Liver (tissue), 3 donors: ENCODE measurements around the gene MRRF.

ENCODE experiments used
- CTCF ChIP-seq: fragments of 150-350 bp; IDR thresholded peaks from 2 replicates; pipeline ENCODE4 v1.5.1; 2017; ENCODE audit warnings: improper control_type of control experiment, low read depth, low read length; ENCODE audit not compliant: missing input control
- MAX ChIP-seq: IDR thresholded peaks from 2 replicates; pipeline ENCODE4 v1.6.1; 2016; ENCODE audit warnings: antibody characterized with exemption
- RAD21 ChIP-seq, 2 donors: IDR thresholded peaks; 2 replicates each; pipeline ENCODE4 v1.6.1; 2016; ENCODE audit warnings: antibody characterized with exemption in 2 of 2, mild to moderate bottlenecking in 2 of 2
- REST ChIP-seq: IDR thresholded peaks from 2 replicates; pipeline ENCODE4 v1.6.1; 2016; ENCODE audit warnings: antibody characterized with exemption, mild to moderate bottlenecking
- RXRA ChIP-seq, 2 donors: IDR thresholded peaks; 2 replicates each; pipeline ENCODE4 v1.6.1; 2017 to 2018; ENCODE audit warnings: antibody characterized with exemption in 2 of 2, mild to moderate bottlenecking in 1 of 2
- donor health status: healthy.
- donor health status: healthy.

GRCh38 chr9:122225312-122226141, 39.2 kb upstream of the MRRF start:
- TF ChIP-seq REST, result no peak
- TF ChIP-seq CTCF, result no peak
- no peak for TF ChIP-seq RXRA (IDR thresholded peaks at IDR 0.05)
- TF ChIP-seq MAX, result no peak
- no peak for TF ChIP-seq RAD21 (IDR thresholded peaks at IDR 0.05)
